HCEC 1CT (cell line): Measurements from ENCODE around the gene ATF4.
"Not testable (repeated sequence)": the region's sequence is repeated elsewhere in the genome, so short reads cannot be mapped to it uniquely, and the experiment has no call there.

Experiments
- DNase-seq: peaks from one replicate; pipeline ENCODE4 v3.0.0-alpha.2; 2017

Gene ATF4

DNA sequence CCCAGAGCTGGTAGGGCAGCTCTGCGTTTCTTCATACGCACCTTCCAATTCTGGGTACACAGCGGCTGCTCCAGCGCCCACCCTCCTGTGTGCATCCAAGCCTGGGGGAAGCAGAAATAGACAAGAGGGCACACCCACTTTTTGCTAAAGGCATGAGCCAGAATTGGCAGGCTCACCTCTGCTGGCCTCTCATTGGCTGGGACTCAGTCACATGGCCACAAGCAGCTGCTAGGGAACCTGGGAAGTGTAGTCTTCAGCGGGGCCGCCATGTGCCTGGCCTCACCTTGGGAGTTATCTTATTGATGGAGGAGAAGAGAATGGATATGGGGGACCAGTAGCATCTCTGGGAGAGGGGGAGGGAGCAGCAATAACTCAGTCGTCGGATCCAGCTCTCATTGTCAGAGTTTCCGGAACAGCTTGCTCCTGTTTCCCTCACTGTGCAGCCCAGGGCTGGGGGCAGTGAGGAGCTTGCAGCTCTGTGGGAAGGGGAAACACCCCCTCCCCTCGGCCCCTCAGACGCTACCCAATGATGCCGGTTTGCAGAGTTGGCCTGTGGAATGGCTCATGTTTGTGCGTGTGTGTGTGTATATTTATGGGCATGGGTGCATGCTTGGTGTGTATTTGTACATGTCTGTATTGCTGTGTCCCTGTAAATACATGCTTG, 30.1 kb upstream of the ATF4 start:
- DNase-seq, result peak; percentile 66

DNA sequence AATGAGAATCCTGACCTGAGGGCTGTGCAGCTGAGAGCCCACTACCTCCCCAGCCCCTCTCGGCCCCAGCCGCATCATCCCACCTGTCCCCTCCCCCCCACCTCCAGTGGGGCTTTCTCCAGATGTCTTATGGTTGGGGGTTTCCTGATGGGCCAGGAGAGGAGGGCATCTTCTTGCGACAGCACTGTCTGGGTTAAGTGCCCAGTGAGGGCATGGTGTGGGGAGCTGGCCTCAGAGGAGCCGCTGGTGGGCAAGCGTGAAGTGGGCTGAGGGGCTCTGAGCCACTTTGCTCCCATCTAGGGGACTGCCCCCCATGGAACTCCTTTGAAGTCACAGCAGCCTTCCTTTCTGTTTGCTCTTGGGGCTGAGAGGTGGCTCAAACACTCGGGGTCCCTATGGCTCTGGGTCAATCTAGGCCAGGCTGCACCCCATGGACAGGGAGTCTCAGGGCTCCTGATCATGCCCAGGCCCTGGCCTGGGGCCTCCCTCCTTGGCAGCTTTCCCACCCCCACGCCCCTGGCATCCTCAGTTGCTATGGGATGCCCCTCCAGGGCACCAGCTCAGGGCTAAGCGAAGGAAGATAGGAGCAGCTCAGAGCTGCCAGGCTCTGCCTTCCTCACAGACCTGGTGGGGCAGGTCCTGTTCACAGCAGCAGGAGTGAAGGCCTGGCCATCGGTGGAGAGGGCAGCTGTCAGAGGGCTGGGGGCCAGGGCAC, 29.2 kb upstream of the ATF4 start:
- no peak for DNase-seq

DNA sequence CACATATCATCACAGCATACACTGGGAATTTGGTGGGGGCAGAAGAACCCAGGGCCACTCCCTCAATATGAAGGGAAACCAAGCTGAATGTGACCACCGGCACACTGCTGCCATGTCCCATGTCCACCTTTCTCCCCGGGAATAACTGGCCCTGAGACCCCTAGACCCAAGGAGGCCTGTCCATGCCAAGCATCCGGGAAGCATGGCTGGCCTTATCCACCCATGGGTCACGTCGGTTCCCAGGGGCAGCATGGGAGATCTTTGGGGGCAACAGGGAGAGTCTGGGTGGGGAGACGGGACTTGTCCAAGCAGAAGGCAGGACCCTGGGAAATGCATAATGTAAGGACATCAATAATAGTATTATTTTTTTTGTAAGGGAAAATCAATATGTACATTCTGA, 28.7 kb upstream of the ATF4 start:
- DNase-seq, result no peak

DNA sequence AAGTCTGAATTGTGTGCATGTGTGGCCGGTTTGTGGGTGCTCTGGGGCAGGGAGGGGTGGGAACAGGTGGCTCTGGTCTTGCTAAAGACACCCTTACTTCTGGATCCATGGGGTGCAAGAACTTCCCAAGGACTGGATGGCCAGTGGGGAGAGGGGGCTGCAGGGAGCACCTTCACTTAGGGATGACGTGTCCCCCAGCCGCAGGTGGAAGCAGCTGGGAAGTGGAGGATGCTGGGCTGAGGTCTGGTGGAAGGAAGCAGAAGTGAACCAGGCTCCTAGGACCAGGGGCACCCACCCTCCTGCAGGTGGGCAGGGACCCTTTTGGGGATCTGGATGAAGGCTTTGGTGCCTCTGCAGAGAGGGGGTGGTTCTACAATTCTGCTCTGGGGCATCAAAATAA, 28.2 kb upstream of the ATF4 start:
- DNase-seq, result no peak

DNA sequence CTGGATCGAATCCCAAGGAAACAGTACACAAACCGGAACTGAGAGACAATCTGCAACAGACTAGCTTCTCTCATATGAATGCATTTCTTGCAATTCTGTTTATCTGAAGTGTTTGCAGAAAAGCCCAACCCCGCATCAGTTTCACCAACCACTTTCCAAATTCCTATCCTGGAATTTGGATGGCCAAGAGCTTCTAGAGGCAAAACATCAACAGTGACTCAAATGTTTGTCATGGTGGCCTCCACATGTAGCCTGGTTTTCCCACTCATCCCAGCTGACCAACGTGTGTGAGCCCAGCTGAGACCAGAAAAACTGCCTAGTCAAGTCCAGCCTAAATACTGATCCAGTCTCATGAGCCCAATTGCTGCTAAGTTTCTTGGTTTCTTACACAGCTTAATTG, 26.6 kb upstream of the ATF4 start:
- peak; percentile 92 for DNase-seq

DNA sequence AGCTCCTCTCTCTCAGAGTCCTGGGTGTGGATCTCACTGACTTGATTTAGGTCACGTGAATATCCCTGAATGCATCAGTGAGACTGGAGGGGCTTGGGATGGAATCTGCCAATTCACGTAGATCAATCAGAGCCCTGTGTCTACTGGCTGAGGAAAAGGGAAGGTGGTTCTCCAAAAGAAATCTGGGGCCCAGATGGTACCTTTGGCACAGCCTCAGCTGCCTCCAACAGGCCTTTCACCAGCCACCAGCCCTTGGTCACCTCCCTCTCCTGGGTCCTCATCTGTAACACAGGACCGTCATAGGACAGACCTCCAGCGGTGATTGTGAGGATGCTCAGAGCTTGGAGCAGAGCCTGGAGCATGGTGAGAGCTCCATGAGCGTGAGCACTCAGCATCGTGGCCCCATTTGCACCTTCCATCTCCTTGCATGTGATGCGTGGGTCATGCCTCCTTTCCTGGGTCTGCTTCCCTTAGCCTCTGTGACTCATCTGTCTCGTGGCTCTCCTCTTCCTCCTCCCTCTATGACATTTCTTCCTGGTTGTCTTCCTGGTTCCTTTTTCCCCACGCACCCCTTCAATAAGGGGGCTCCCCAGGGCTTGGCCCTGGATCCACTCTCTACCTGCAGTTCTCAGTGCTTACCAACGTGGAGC, 25.8 kb upstream of the ATF4 start:
- peak; percentile 49 for DNase-seq

DNA sequence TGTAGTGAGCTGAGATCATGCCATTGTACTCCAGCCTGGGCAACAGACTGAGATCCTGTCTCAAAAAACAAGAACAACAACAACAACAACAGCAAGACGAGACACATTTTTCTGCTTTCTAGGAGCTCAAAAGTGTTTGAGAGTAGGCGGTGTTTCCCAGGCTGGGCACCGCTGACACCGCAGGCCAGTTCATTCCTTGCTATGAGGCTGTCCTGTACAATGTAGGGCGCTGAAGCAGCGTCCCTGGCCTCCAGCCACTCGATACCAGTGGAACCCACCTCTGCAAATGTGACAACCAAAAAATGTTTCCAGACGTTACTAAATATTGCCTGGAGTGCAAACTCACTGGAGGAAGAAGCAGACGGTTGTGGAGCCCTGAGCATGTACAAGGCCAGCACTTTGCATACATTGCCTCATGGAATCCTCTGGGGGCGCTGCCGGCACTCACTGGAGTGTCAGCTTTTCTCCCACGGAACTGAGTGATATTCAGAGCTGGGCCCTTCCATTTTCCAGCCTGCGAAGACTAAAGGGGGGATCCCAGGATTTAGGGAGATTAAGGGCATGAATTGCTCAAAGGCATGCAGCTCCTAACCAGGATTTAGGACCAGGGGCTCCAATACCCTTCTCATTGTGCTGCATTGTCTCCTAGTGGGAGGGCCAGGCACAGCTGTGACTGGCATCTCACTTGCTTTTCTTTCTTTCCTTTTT, 24.1 kb upstream of the ATF4 start:
- DNase-seq, result peak; percentile 66

DNA sequence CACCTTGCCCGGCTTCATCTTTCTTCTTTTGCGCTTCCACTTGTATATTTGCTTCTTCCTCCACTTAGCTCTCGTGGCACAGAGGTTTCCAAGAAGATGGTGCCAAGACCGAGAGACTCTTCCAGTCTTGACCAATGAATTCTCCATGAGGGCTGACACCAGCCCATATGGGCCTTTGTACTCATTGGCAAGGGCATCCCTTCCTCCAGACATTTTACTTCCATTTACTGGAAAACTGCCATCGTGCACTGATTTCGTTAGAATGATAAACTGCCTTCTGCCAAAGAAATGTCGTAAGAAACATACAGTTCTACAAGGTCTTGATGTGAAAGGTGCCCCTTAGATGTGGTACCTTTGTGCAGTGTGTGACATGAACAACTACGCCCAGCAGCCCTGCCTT, 22.9 kb upstream of the ATF4 start:
- DNase-seq, result no peak

DNA sequence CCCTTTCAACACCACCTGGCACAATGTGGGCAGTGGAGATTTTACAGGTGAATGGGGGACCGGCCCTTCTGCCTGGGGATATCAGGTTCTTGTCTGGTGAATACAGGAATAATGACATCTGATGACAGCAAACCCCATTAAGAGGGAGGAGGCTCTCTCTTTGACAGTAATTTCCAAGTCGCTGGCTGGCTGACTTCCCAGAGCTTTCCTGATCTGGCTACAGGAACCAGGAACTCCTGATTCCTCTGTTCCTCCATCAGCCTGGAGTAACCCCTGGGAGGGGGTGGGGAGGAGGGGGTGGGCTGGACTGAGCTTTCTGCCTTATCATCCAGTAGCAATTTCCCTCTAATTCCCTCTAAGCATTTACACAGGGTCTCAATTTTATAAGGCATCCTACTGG, 22.0 kb upstream of the ATF4 start:
- no peak for DNase-seq

DNA sequence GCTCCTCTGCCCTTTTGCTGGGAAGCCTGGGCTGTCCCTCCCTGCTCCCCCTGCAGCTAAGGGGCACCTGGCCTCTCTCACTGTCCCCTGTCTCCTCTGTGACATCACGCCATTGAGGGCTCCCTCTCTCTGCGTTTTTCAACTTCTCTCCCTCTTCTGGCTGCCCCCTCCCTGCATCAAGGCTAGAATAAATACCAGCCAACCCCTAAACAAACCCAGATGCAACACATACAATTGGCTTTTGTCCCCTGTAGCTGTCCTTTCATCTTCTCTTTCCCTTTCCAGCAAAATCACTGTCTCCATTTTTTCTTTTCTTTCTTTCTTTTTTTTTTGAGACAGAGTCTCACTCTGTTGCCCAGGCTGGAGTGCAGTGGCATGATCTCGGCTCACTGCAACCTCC, 21.6 kb upstream of the ATF4 start:
- no peak for DNase-seq

DNA sequence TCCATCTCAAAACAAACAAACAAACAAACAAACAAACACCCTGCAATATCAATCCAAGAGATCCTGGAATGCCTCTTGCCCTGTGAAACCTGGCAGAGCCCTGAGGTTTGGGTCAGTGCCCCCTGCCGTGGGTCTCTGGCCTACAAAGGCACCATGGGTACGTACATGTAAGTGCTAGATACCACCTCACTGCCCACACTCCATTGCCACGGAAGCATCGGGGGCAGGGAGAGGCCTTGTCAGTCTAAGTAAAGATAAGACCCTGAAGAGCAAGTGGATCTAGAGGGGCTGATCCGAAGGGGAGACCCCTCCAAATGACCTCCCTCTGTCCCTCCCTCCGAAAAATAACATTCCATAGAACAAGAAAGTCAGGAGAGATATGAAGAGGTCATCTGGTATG, 20.3 kb upstream of the ATF4 start:
- no peak for DNase-seq

DNA sequence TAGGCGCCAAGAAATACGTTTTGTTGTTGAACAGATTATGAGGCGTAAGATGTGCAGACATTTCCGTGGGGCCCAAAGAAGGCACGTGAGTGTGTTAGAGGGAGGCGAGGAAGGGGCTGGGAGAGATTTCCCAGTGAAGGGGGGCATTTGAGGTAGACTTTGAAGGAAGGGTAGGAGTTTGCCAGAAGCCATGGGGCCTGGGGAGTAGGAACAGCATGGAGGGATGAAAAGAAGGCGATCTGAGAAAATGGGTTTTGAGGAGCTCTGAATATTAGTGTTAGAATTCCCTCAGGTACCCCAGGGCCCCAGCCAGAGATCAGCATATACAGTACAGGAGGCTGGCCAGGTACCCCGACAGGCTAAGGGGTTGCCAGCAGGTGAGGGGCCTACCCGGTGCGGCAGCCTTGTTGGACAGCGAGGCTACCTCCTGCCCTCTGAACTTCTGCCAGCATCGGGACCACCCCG, 18.7 kb upstream of the ATF4 start:
- DNase-seq, result no peak

DNA sequence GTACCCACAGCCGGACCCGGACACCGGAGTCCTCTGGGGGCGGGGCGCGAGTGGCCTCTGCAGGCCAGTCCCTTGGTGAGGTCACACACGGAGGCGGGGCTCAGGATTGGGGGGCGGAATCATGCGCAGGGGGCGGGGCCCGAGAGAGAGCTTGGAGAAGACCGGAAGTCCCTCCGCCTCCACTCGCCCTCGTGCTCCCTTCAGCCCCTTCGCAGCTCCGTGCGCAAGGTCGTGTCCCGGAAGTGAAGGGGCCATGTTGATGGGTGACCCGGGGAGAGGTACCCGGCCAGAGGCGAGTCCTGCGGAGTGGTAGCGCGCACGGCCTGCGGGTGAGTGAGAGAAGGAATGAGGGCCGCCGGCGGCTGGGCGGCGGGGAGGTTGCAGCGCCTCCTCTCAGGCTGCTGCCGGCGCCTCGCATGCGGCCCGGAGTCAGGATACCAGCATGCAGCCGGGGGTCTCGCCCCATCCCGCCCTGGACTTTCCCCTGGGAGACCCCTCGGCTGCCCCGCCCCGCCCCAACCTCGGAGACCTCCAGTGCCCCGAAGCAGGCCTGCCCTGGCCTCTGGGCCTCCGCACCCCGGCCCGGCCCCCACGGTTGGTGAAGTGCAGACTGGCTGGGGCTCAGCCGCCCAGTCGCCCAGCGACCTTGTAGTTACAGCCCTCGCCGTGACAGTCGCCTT, 18.1 kb upstream of the ATF4 start, which contains the start of gene MIEF1:
MIEF1 (plus strand) TSS at position 182 of the 680 bp plus-strand sequence. CDS start 9,005 bp downstream, outside the sequence.
- DNase-seq, result peak; percentile 100

DNA sequence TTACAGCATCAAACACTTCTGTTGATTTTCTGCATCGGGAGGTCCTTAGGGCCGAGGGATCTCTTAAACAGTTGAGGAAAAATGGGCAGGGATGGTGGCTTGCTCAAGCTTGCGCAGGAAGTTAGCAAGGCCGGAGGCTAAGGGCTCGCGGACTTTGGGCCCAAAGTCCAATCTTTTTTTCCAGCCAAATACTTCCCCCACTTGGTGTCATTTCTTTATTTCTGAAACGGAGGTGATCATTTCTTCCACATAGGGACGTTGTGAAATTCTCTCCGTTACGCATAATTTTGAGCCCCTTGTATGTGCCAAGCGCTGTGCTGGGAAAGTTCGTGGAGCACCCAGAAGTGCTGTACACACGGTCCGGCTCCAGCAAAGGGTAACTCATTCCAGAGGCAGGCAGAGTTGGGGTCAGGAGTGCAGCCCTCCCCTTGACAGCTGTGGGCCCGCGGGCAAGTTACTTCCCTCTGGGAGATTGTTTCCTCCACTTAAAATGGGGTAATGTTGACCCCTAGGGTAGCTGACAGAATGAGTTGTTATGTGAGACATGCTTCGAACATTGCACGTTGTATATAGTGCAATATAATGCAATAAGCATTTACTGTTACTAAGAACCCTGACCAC, 17.5 kb upstream of the ATF4 start:
- DNase-seq, result no peak

DNA sequence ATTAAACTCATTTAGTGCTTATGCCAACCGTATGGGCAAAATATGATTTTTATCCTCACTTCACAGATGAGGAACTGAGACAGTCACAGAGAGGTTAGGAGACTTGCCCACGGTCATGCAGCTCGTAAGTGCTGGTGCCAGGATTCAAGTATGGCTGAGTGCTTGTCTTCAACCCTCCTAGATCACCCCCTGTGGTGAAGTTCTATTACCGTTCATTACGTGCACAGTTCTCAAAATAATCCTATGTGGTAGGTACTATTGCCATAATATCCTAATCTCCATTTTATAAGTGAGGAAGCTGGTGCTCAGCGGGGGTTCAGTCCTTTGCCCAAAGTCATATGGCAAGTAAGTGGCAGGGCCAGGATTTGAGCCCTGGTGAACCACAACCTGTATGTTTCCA, 16.7 kb upstream of the ATF4 start:
- DNase-seq, result no peak

DNA sequence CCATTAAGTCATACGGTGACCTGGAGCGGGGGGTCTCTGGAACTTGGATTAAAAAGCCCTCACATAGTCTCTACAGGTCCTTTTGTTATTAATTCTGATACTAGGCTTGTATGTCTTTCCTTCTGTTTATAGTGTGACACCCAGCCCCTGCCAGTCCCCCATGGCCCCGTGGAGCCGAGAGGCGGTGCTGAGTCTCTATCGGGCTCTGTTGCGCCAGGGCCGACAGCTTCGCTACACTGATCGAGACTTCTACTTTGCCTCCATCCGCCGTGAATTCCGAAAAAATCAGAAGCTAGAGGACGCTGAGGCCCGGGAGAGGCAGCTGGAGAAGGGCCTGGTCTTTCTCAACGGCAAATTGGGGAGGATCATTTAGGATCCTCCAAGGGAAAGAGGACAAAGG, 16.3 kb upstream of the ATF4 start:
- DNase-seq, result no peak

DNA sequence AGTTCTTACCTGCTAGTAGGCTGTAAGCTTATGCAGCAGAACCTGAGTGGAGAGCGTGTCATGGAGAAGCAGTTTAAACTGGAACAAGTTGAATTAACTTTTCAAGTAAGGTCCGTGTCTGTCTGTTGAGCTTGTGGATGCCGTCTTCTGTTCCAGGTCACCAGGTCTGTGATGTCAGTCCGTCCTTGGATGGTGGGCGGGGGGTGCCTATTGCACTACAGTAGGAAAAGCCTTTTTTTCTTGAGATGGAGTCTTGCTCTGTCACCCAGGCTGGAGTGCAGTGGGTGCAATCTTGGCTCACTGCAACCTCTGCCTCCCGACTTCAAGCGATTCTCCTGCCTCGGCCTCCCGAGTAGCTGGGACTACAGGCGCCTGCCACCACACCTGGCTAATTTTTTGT, 13.3 kb upstream of the ATF4 start:
- not testable (repeated sequence) for DNase-seq

DNA sequence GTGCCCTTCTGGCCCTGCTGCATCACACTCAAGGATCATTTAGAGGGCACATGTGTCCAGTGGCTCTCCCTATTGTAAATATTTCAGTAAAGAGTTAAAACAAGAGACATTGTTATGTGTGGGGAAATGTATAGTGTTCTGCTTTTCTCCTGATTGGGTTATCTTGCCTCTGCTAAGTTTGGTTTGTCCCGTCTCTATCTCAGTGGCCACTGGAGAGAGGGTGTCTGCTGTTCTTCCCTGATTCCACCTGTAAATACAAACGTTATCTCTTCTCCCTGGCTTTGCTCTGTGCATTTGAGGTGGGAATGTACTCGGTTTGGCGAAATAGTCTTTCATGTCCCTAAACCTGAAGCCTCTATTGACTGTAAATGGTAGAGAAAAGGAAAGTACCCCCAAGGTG, 12.0 kb upstream of the ATF4 start:
- no peak for DNase-seq

DNA sequence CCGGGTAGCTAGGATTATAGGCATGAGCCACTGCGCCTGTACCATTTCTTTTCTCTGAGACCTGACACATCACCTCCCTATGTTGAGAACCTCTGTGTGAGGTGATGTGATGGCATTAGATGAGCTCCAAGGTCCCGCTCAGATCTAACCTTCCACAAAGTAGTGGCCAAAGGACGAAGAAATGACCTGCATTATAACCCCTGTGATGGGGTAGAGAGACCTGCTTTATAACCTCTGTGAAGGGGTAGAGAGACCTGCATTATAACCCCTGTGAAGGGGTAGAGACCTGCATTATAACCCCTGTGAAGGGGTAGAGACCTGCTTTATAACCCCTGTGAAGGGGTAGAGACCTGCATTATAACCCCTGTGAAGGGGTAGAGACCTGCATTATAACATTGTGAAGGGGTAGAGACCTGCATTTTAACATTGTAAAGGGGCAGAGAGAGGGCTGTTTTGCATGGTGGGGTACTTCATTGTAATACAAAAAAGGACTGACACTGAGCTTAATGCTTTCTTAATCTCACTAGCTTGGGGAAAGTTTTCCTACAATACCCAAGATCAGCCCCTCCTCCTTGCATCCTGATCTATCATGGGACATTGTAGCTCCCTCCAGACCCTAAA, 9.7 kb upstream of the ATF4 start:
- no peak for DNase-seq

DNA sequence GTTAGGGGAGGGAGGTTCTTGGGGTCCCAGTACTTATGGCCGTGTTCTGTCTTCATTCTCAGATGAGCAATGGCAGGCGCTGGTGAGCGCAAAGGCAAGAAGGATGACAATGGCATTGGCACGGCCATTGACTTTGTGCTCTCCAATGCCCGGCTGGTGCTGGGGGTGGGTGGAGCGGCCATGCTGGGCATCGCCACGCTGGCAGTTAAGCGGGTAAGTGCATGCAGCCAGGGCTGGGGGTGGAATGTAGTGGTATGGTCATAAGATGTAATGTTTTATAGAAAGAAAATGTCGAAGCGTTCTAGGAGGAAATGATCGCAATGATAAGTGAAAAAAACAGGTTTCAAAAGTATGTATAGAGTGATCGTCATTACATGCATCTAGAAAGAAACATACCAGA, 9.1 kb upstream of the ATF4 start:
- no peak for DNase-seq

DNA sequence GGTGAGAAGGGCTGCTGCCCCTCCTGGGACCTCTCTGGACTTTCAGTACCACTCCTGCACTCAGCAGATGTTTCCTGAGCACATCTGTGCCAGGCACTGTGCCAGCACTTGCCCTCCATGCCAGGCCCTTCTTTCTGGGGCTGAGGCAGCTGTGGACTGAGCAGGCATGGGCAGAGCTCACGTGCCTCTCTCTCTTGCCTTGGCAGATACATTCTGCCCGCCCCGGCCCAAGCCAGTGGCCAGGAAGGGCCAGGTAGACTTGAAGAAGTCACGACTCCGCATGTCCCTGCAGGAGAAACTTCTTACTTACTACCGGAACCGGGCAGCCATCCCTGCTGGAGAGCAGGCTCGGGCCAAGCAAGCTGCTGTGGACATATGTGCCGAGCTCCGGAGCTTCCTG, 8.3 kb upstream of the ATF4 start:
- no peak for DNase-seq

DNA sequence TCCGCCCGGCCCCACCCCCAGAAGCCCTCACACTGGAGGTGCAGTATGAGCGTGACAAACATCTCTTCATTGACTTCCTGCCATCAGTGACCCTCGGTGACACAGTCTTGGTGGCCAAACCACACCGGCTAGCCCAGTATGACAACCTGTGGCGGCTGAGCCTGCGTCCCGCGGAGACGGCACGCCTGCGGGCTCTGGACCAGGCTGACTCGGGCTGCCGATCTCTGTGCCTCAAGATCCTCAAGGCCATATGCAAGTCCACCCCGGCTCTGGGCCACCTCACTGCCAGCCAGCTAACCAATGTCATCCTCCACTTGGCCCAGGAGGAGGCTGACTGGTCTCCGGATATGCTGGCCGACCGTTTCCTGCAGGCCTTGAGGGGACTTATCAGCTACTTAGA, 6.6 kb upstream of the ATF4 start:
- no peak for DNase-seq
